HEK293T (cell line): Measurements from ENCODE around the gene ADAMTS8.

ENCODE experiments used
- CTCF ChIA-PET: fragments of 350-600 bp; formaldehyde crosslinking; extraction: SDS; loops from one replicate; lab custom pipeline; 2021; ENCODE audit warnings: antibody characterized with exemption, inconsistent platforms; lab: Yijun Ruan, JAX
- POLR2A ChIA-PET: fragments of 350-600 bp; formaldehyde crosslinking; extraction: SDS; loops from one replicate; lab custom pipeline; 2020; ENCODE audit warnings: antibody characterized with exemption, inconsistent platforms; lab: Yijun Ruan, JAX
- DNase-seq: peaks from one replicate; pipeline ENCODE4 v3.0.0; 2012; ENCODE audit warnings: mixed read lengths; ENCODE audit errors: extremely low spot score
- ARNT ChIP-seq: fragments of 450-650 bp; IDR thresholded peaks from 2 replicates; pipeline ENCODE4 v1.6.1; 2017; ENCODE audit warnings: mild to moderate bottlenecking
- BHLHE40 ChIP-seq: fragments of 450-650 bp; IDR thresholded peaks from 2 replicates; pipeline ENCODE4 v1.6.1; 2016; ENCODE audit warnings: mild to moderate bottlenecking, moderate library complexity, borderline replicate concordance
- CTBP1 ChIP-seq: fragments of 450-650 bp; IDR thresholded peaks from 2 replicates; pipeline ENCODE4 v1.6.1; 2016; ENCODE audit warnings: borderline replicate concordance
- ELF4 ChIP-seq: fragments of 450-650 bp; IDR thresholded peaks from 2 replicates; pipeline ENCODE4 v1.6.1; 2017; ENCODE audit warnings: antibody characterized with exemption
- FOXA1 ChIP-seq: fragments of 450-650 bp; IDR thresholded peaks from 2 replicates; pipeline ENCODE4 v1.6.1; 2016; ENCODE audit warnings: mild to moderate bottlenecking
- FOXK2 ChIP-seq: fragments of 450-650 bp; IDR thresholded peaks from 2 replicates; pipeline ENCODE4 v1.6.1; 2016; ENCODE audit warnings: mild to moderate bottlenecking
- FOXM1 ChIP-seq: fragments of 450-650 bp; IDR thresholded peaks from 2 replicates; pipeline ENCODE4 v1.6.1; 2017; ENCODE audit warnings: mild to moderate bottlenecking, borderline replicate concordance
- HDGF ChIP-seq: fragments of 450-650 bp; IDR thresholded peaks from 2 replicates; pipeline ENCODE4 v1.6.1; 2017; ENCODE audit warnings: antibody characterized with exemption, borderline replicate concordance
- L3MBTL2 ChIP-seq: fragments of 450-650 bp; conservative IDR thresholded peaks from 2 replicates; pipeline ENCODE4 v1.6.1; 2016; ENCODE audit warnings: mild to moderate bottlenecking
- LEF1 ChIP-seq: fragments of 450-650 bp; IDR thresholded peaks from 2 replicates; pipeline ENCODE4 v1.6.1; 2017; ENCODE audit warnings: mild to moderate bottlenecking, borderline replicate concordance
- NFRKB ChIP-seq: fragments of 450-650 bp; IDR thresholded peaks from 2 replicates; pipeline ENCODE4 v1.6.1; 2016; ENCODE audit warnings: mild to moderate bottlenecking, moderate library complexity
- PKNOX1 ChIP-seq: fragments of 450-650 bp; IDR thresholded peaks from 2 replicates; pipeline ENCODE4 v1.6.1; 2016
- SP1 ChIP-seq: fragments of 450-650 bp; IDR thresholded peaks from 2 replicates; pipeline ENCODE4 v1.6.1; 2017
- SUZ12 ChIP-seq: fragments of 450-650 bp; IDR thresholded peaks from 2 replicates; pipeline ENCODE4 v1.6.1; 2016; ENCODE audit warnings: mild to moderate bottlenecking
- TARDBP ChIP-seq: fragments of 450-650 bp; IDR thresholded peaks from 2 replicates; pipeline ENCODE4 v1.6.1; 2016
- ZNF384 ChIP-seq: fragments of 450-650 bp; IDR thresholded peaks from 2 replicates; pipeline ENCODE4 v1.6.1; 2016

Gene ADAMTS8

GRCh38 chr11:130428316-130429119, at the start of gene ADAMTS8:
Gene ADAMTS8, minus strand, starts transcription at chr11:130428609. Its CDS starts 323 bp downstream, at chr11:130428286.
- ChIA-PET CTCF (interaction anchor here (0.6 to 1.4 kb wide), 3 partner anchors 216 to 1515 kb away, joined by 3 to 5 read pairs (median 5); no protein-coding TSS in a partner anchor), POLR2A (no interaction called here)
- peak; percentile 35 for DNase-seq
- TF ChIP-seq CTBP1 (no peak), FOXM1 (no peak), ELF4 (no peak), FOXA1 (no peak), BHLHE40 (no peak), PKNOX1 (no peak), L3MBTL2 (no peak), NFRKB (no peak), ARNT (no peak), FOXK2 (no peak), HDGF (no peak), ZNF384 (no peak), SP1 (no peak), SUZ12 (no peak), LEF1 (no peak), TARDBP (no peak)

GRCh38 chr11:130477586-130478203, 49.3 kb upstream of the ADAMTS8 start:
- CTCF ChIA-PET = no interaction called here
- DNase-seq = no peak
- POLR2A ChIA-PET = no interaction called here
- TF ChIP-seq HDGF = no peak
- no peak for TF ChIP-seq TARDBP
- no peak for TF ChIP-seq FOXK2
- TF ChIP-seq ARNT = no peak
- TF ChIP-seq ELF4 = no peak
- no peak for TF ChIP-seq NFRKB
- TF ChIP-seq ZNF384 = no peak

- POLR2A ChIA-PET = no interaction called here
Observed at GRCh38 chr11:130476922-130477491, 48.6 kb upstream of the ADAMTS8 start.

GRCh38 chr11:130476200-130476921, 48.0 kb upstream of the ADAMTS8 start:
- POLR2A ChIA-PET = no interaction called here
- no peak for DNase-seq

More at GRCh38 chr11:130476922-130477491, 48.6 kb upstream of the ADAMTS8 start:
- CTCF ChIA-PET = interaction anchor here (0.6 kb wide), 1 partner anchor 42 kb away, joined by 3 read pairs; no protein-coding TSS in a partner anchor
- no peak for DNase-seq
- no peak for TF ChIP-seq FOXA1

GRCh38 chr11:130475426-130476053, 47.1 kb upstream of the ADAMTS8 start:
- POLR2A ChIA-PET = no interaction called here

More at GRCh38 chr11:130476200-130476921, 48.0 kb upstream of the ADAMTS8 start:
- TF ChIP-seq NFRKB = no peak
- no peak for TF ChIP-seq HDGF
- TF ChIP-seq SUZ12 = no peak
- TF ChIP-seq ARNT = no peak
- no peak for TF ChIP-seq FOXA1
- TF ChIP-seq SP1 = no peak
- no peak for TF ChIP-seq L3MBTL2
- no peak for TF ChIP-seq ZNF384
- TF ChIP-seq ELF4 = no peak
- TF ChIP-seq PKNOX1 = no peak
- TF ChIP-seq BHLHE40 = no peak
- no peak for TF ChIP-seq LEF1
- TF ChIP-seq FOXM1 = no peak
- TF ChIP-seq TARDBP = no peak
- TF ChIP-seq FOXK2 = no peak
- CTCF ChIA-PET = interaction anchor here (0.6 kb wide), 1 partner anchor 41 kb away, joined by 3 read pairs; no protein-coding TSS in a partner anchor

More at GRCh38 chr11:130475426-130476053, 47.1 kb upstream of the ADAMTS8 start:
- DNase-seq = no peak
- CTCF ChIA-PET = no interaction called here
- TF ChIP-seq ELF4 = no peak
- no peak for TF ChIP-seq TARDBP
- TF ChIP-seq SP1 = no peak
- TF ChIP-seq FOXM1 = no peak
- TF ChIP-seq BHLHE40 = no peak
- TF ChIP-seq FOXK2 = no peak
- TF ChIP-seq CTBP1 = no peak
- no peak for TF ChIP-seq NFRKB
- TF ChIP-seq L3MBTL2 = no peak
- no peak for TF ChIP-seq PKNOX1
- no peak for TF ChIP-seq FOXA1
- TF ChIP-seq ARNT = no peak
